HG03442 (cell line): Measurements from ENCODE around the gene SEZ6.
"Not testable (repeated sequence)": the region's sequence is repeated elsewhere in the genome, so short reads cannot be mapped to it uniquely, and the experiment has no call there.

Experiments used
- ATAC-seq: cut with Tn5 transposase; IDR thresholded peaks from one replicate; pipeline ENCODE4 v1.9.1; 2021; ENCODE audit warnings: mild to moderate bottlenecking, moderate library complexity; ENCODE audit not compliant: unreplicated experiment

SEZ6 gene

DNA sequence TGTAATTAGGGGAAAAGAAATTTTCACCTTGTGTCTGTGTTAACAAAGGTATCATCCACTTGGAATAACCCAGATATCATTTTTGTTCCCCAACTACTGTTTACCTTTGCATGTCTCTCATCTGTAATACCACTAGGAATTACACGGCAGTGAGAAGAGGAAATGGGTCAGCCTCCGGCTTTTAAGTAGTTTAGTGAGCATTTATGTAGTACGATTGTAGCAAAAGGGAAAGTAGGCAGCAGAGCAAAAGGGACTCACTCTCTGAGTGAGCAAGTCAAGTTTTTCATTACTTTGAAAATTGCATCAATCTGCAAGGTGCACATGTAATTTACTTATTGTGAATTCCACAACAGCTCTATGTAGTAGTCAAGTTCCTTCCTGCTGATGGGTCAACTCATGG, 65.7 kb downstream of the SEZ6 start:
- no peak for ATAC-seq

DNA sequence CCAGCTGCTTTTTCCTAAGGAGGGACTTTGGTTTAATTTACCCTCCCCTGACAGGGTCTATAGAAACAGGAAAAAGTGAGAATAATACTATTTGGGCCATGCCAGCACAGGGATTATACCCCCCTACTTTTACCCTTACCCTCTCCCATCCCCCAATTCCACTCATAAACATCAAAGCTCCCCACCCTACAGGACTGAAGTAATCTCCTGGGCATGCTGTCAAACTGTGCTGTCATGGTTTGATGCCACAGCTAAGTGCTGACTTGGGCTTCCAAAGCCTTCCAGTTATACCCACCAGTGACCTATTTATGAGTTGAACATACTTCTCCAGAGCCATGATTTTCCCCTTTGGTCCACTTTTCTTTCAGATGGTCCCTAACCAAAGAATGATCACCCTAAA, 67.3 kb downstream of the SEZ6 start:
- ATAC-seq: no peak

DNA sequence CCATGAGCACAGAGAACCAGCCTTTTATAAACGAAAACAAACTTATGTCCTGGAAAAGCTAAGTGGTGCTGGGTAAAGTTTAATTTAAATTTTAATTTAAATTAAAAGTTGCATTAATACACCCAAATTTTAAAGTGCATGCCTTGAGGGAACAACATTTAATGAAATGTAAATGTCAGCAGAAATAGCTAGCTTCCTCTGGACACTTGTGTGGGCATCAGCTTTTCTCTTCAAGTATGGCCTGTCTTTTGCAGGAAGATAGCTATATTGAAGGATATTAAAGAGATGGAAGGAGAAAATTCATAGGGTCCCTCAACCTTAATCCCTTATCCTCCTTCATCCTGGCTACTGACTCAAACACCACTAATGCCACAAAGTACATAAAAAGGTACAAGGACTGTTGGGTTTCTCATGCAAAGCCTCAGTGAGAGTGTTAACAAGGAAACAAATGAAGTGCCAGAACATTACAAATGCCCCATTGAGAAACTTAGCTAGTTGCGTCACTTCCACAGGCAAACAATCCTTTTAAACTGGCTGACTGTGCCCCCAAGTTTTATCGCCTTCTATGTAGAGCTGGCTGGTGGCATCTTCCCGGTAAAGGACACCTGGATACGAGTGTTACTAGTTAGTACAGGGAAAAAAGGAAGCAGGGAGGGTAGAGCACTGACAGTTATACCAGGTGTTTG, 68.6 kb downstream of the SEZ6 start:
- no peak for ATAC-seq

DNA sequence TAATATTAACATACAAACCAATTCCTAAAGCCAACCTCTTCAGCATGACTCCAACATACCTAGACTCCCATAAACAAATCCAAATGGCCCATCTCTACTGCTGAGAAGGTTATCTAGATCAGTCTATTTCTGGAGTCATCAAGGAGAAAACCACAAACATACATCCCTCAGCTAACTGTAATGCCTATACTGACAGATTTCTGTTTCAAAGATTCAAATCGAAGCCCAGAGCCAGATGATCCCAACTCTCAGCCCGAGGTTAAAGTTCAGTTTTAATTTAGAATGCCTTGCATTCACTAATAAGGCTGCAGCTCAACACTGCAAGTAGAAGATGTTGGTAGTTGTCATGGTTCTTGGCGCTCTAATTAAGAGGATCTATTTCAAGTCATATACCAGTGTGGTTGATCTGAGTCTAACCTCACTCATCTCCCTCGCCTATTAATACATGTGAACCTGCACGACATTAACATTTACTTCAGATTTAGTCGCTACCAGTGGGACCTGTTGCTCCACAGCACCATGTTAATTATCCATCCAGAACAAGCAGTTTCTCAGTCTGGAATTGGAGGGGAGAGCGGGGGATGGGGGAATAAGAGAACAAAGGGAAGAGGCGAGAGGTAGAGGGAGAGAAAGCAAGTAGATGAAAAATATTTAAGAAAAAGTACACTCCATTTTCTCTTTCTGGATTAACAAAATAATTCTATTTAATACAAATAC, 69.9 kb downstream of the SEZ6 start:
- no peak for ATAC-seq

DNA sequence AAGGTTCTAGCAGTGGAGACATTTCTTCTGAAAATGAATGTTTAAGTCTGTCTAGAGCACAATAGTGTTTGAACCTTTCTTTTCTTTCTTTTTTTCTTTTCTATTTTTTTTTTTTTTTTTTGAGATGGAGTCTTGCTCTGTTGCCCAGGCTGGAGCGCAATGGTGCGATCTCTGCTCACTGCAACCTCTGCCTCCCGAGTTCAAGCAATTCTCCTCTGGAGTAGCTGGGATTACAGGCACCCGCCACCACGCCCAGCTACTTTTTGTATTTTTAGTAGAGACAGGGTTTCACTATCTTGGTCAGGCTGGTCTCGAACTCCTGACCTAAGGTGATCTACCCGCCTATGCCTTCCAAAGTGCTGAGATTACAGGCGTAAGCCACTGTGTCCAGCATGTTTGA, 71.3 kb downstream of the SEZ6 start:
- not testable (repeated sequence) for ATAC-seq

DNA sequence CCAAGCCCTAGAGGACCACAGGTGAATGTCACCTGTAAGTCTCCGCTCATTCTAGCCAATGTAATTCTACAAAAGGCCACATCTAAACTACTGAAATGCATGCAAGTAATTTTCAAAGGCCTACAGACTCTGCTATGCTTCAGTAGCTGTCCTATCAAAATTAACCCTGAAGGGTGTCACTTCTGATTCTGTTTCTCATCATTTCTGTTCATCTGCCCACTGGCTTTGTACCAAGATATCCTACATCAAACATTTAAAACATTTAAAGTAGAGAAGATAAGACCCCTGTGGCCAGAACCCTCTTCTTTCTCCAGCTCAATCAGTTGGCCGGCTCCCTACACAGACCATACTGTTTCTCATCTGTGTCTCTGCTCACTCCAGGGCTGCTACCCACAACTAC, 76.0 kb downstream of the SEZ6 start:
- no peak for ATAC-seq

DNA sequence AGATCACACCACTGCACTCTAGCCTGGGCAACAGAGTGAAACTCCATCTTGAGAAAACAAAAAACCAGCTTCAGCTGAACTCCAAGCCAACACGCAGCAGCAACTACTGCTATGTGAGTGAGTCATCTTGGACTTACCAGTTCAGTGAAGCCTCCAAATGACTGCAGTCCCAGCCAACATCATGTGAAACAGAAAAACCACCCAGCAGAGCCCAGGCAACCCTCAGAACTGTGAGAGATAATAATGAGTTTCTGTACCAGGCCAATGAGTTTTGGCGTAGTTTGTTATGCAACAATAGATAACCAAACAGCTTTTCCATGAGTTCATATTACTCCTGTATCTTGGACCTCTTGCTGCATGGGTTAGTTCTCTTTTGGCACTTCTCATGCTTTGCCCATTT, 77.8 kb downstream of the SEZ6 start:
- no peak for ATAC-seq

DNA sequence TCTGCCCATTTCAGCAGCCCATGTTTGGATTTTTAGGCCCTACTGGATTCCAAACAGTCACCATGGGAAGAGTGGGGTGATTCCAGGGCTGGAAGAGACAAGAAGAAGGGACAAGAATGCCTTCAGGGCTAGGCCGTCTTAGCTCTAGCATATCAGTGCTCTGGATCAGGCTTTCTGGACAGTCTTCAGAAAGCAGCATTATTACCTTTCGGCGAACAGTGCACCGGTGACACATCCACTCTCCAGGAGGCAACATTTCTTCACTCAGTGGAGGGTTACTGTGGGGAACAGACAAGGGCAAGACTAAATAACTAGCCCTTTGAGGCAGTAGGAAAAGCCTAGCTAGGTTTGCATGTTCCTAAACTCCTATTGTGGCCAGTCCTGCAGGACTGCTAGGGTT, 79.0 kb downstream of the SEZ6 start:
- no peak for ATAC-seq

DNA sequence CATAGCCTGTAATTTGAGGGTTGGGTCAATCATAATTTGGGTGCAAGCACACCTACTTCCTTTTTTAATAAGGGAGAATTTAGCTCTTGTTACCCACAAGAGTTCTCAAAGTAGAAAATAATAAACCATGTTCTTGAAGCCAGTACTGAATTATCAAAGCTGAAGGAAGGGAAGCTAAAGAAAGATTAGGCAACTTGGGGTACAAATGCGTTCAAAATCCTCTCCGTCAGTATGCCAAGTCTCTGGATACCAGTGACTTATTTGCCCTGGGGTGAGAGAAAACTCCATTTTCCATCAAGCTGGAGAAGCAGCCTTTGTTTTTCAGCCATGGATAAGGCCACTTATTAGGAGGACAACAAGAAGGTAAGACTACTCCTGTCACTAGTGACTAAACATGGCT, 79.5 kb downstream of the SEZ6 start:
- no peak for ATAC-seq

DNA sequence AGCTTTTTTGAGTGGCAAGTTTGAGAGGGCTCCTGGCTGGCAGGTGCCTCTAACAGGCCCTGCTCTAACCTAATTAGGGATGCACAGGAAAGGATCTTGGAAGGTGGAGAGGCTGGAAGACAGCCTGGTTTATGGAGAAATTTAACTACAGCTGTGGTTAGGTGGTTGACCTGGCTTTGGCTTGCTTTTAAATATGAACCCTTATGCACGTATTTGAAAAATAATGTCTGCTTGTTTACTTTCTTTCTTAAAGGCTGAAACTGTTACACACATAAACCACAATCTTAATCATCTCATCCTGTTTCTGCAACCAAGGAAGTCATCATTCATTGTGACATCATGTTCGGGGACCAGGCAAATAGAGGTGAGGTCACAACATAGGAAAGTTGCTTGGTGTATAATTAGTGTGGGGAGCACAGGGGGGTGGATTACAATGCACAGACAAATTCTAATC, 79.9 kb downstream of the SEZ6 start:
- ATAC-seq: no peak

DNA sequence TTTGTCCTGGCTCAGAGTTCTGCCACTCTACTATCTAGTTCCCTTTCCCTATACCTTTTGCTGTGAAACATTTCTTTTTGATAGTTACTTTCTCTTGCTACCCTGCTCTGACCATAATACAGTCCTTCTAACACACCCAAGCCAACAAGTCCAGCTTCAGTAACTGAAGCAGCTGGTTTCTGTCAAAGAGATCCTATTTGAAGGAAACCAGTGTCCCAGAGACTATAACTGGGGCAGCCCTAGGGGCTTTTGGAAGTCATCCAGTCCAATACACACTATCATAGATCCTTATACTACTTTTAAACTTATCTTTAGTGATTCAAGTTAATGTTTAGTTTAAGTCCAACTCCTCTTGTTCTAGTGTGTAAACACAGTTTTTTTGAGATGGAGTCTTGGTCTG, 85.6 kb downstream of the SEZ6 start:
- ATAC-seq: no peak

DNA sequence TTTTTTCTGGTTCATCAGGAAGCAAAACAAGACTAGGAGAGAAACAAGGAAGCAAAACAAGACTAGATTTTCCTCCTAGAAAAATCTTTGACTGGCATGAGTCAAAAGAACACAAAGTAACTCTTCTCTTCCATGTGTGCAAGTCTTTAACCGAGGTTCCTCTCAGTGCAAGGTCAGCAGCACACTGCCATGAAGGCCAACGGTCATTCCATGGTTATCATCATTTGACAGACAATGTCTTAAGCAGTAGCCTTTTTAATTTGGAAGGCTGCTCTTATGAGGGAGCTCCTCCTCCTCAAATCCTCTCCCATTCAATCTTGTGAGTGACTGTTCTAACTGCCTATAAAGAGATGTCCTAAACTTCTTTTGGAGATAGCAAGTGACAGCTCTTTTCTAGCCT, 87.5 kb downstream of the SEZ6 start:
- no peak for ATAC-seq

DNA sequence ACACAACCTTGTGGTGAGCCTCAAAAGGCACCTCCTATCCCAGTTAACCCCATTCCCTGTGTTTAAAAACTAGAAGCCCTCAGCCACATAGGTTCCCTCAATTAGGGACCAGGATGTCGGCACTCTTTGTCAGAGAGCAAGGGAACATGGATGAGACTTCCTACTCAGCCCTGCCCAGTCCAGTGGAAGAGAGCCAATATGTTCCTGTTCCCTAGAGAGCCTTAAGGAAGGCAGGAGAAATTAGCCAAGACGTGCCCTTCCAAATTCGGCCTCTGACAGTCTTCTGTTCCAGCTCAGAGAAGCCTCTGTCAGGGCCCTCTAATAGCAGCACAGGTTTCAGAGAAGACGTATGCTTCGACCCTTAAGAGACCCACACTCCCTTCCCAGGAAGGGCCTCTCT, 88.4 kb downstream of the SEZ6 start:
- ATAC-seq: no peak

DNA sequence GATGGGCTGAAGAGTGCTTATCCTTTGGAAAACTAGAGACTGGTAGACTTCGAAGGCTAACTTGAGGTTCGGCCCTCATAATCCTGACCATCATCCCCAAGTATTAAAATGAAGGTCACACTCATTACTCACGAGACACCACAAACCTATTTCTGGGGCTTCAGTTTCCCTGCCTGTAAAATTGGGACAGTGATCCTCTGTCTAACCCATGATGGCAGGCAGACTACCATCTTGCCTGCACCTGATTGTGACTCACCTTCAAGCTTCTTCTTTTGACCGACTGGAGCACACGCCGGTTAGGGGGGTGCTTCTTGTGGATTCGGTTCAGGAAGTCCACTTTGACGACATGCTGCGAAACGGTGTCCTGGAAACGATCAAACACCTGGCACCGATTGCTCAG, 88.8 kb downstream of the SEZ6 start:
- ATAC-seq: no peak

DNA sequence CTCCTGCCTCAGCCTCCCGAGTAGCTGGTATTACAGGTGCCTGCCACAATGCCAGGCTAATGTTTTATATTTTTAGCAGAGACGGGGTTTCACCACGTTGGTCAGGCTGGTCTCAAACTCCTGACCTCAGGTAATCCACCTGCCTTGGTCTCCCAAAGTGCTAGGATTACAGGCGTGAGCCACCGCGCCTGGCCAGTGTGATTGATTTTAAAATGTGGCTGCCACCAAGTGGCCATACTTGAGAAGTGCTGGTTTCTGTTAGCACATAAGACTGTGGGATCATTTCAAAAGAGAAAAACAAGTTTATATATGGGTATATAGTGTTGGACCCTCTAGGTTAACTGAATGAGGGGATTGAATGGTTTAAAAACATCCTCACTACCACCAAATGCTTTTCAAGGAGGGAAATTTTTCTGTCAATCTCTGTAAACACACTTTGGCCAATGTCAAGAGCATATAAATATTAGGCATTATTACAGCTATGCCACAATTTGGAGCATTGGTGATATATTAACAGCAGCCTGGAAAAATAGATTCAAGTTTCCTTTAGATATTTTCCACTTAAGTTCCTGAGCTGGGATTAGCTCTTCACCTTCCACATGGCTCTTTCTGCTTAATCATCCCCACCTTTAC, 89.4 kb downstream of the SEZ6 start:
- no peak for ATAC-seq

DNA sequence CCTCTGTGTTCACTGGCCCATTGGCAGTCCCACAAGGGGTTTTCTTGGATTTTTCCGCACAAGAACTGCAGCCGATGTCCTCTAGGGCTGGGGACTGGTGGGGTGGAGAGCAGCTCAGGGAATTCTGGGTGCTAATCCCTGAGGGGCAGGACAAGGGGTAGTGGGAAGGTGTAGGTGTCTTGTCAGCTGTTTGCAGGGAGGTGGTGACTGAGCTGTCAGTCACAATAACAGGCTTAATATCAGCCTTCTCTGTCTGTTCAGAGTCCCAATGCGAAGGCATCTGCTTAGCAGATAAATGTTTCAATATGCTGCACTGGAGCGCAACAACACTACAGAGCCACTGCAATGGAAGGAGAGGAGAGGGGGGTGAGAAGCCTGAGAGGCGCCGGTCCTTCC, 92.9 kb downstream of the SEZ6 start:
- ATAC-seq: no peak

DNA sequence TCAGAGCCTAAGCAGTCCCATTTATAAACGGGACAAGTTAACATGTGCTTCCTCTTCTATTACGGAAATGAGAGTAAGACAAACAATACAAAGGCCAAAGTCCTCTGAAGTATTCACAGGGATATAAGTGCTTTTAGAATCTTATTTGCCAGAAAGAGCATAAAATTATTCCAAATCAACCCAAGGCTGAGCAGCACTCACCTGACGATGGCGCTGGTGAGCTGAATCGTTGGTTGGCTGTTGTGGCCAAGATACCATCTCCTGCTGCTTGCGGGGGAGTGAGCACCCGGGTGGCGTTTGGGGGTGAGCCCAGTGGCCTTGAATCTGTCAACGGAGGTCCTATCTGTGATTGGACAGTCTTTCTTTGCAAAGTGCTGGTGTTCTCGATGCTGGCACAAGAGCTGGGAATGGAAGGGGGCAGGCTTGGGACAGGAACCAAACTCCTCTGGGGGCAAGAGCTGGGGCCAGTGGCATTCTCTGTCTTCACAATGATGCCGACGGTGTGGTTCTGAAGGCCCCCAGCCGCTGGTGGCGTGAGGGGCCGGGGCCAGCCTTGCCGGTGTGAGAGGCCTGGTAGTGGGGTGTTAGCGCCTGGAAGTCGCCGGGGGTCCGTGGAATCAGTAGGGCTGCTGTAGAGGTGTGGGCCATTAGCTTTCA, 93.4 kb downstream of the SEZ6 start:
- no peak for ATAC-seq

DNA sequence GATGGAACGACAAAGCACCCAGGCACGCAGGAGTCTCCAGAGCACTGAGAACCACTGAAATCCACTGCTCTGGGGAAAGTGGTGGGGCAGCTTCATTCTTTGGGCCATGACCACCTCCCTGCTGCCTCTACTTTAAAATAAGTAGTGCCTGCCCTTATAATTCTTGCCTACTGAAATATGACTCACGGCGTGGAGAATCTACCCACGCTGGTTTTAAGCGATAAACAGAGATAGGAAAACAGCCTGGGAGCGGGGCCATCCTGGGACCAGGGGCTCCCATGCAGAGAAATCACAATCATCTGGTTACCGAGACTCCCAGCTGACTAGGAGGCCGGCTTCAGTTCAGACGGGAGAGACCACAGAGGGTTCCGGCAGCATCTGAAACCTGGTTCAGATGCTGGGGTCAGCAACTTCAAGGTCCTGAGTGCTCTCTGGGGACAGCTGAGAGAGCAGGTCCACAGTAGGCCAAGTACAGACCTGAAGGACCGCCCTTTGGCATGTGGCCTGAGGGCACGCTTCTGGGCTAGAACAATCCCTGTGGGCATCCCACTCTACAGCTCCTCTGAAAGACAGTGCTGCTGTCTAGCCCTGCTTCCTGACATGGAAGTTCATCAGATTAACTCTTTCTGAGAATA, 94.3 kb downstream of the SEZ6 start:
- no peak for ATAC-seq

DNA sequence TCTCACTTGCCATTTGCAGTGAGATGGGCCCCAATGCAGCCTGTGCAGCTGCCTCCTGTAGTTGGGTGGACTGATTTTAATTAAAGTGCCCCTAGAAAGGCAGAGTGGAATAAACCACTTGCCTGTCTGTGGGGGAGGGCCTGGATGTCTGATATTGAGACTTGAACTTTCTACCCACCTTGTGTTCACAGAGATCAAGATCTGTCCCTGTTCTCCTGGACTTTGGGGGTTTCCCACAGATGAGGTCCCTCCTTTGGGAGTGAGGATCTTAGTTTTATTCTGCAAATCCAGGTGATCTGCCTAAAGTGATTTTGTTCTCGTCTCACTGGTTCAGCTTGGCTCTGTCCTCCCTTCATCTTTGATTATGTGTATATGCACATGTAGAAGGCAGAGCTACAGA, 95.3 kb downstream of the SEZ6 start:
- ATAC-seq: no peak

DNA sequence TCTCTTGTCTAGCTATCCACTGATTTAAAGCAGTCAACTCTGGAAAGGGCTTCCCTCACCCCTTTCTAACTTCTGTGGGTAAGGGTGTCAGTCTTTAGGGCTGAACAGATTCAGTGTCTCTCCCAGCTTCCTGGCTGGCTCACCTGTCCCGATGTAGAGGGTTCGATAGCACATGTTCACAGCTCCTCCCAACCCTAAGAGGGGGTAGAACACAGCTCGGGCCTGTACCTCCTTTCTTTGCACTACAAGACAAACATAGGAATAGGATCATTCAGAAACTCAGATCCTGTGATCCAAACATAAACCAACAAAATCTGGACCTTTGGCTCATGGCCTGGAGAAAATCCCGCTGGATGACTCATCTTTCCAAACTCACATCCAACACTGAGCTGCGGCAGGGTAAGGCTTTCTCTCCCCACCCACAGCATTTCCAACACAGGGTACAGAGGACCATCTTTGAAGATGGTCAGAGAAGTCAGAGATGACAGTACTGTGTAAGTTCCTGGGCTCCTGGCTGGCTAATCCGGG, 97.1 kb downstream of the SEZ6 start:
- ATAC-seq: no peak
